Testis (tissue), 3 donors: ENCODE data around the gene INTS11. TPM values are rescaled to one million over a fixed set of nuclear protein-coding genes. Genes with fewer than 3 reads are reported as not detected.

ENCODE experiments used
- DNase-seq: peaks from one replicate; pipeline ENCODE4 v3.0.0-alpha.2; 2019
- H3K27ac ChIP-seq, 2 donors: fragments of 200-600 bp; sonication (generic); one replicate each; pipeline ENCODE4 v1.5.1; 2019
- H3K27me3 ChIP-seq: fragments of 200-600 bp; sonication (generic); one replicate; pipeline ENCODE4 v1.5.1; 2019
- H3K36me3 ChIP-seq: fragments of 200-600 bp; sonication (generic); one replicate; pipeline ENCODE4 v1.5.1; 2017; ENCODE audit warnings: low read depth; ENCODE audit errors: missing control alignments
- H3K4me1 ChIP-seq: fragments of 200-600 bp; sonication (generic); one replicate; pipeline ENCODE4 v1.5.1; 2019
- H3K4me3 ChIP-seq, 2 donors: fragments of 200-600 bp; sonication (generic); one replicate each; pipeline ENCODE4 v1.5.1; 2017 to 2019
- H3K9me3 ChIP-seq: fragments of 200-600 bp; sonication (generic); one replicate; pipeline ENCODE4 v1.5.1; 2017
- POLR2A ChIP-seq: fragments of 450-650 bp; IDR thresholded peaks from one replicate; pipeline ENCODE4 v1.6.1; 2017; ENCODE audit warnings: antibody characterized with exemption, mild to moderate bottlenecking, moderate library complexity
- WGBS, 2 donors: methylation state at CpG; one replicate each; pipeline ENCODE4 v1.1.5; 2018; 5-methylcytosine and 5-hydroxymethylcytosine counted together
- intact Hi-C: fragments of 100-400 bp; cut with DNase I; formaldehyde crosslinking; loops from one replicate; pipeline ENCODE4 v1.15.1; 2023; ENCODE audit warnings: low total_unique reads
- polyA plus RNA-seq: library from polyadenylated mRNA; stranded (reverse); fragments of 350-450 nt; fragmentation: Illumina TruSeq; extraction: RNeasy Lipid Tissue Mini Kit (QIAGEN cat#74804); gene quantifications from one replicate; pipeline ENCODE4 v1.2.3, GENCODE V29; 2014; ENCODE audit warnings: low read depth, low replicate concordance; ENCODE audit not compliant: insufficient read depth
- total RNA-seq, 2 donors: library from RNA; depleted of rRNA; stranded (reverse); fragments of >200 nt; gene quantifications; one replicate each; pipeline ENCODE4 v1.2.3, GENCODE V29; 2016
- TF ChIP-seq, protein P1 (sequence below), 3 experiments: fragments of 450-650 bp in 2 of 3; fragments of 200-600 bp in 1 of 3; sonication (generic) in 1 of 3; IDR thresholded peaks; one replicate each; pipeline ENCODE4 v1.5.1; 2016 to 2019; ENCODE audit warnings: antibody characterized with exemption in 3 of 3, mild to moderate bottlenecking in 2 of 3, moderate library complexity in 1 of 3

Gene INTS11
- total and polyA plus RNA-seq, 3 donors from 2014 or later: 213 to 232 (median 220) TPM

DNA sequence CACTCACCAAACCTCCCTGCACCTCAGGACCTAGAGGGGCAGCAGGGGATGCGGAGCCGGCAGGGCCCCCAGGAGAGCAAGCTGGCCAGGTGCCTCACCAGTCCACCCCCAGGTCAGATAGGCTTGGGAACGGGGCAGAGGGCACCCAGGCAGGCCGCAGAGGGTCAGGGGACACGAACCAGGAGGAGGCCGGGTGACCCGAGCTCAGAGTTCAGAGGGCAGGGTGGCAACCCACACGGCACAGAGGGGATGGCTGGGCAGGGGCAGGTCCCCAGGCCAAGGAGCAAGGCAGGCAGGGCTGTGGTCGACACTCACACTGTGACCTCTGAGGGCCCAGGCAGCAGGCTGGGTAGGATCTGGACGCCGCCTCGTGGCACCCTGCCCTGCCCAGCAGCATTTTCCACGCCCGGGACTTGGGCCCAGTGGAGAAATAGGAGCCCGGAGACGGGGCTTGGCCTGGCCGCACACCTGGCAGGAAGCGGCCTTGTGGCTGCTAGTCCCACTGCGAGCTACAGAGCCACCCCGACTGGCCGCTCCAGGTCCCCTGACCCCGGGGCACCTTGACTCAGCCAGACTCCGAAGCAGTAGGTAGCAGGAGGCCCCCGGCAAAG lies 19.5 kb upstream of the INTS11 start:
- H3K9me3 ChIP-seq: no peaks in the 10 kb centered on the region
- intact Hi-C loops: no loop called here
- H3K4me3 ChIP-seq: no peak overlapping the region
- no peak overlapping the region for H3K27ac ChIP-seq
- H3K27me3 ChIP-seq: no peaks in the 10 kb centered on the region
- H3K4me1 ChIP-seq: peaks cover 33% of the 10 kb centered on the region
- 89 to 100% methylated on average over 1 to 24 of the region's 24 CpGs for WGBS, 2 donors
- no peak for DNase-seq
- no peaks in the 10 kb centered on the region for H3K36me3 ChIP-seq
- TF ChIP-seq, protein P1, sequence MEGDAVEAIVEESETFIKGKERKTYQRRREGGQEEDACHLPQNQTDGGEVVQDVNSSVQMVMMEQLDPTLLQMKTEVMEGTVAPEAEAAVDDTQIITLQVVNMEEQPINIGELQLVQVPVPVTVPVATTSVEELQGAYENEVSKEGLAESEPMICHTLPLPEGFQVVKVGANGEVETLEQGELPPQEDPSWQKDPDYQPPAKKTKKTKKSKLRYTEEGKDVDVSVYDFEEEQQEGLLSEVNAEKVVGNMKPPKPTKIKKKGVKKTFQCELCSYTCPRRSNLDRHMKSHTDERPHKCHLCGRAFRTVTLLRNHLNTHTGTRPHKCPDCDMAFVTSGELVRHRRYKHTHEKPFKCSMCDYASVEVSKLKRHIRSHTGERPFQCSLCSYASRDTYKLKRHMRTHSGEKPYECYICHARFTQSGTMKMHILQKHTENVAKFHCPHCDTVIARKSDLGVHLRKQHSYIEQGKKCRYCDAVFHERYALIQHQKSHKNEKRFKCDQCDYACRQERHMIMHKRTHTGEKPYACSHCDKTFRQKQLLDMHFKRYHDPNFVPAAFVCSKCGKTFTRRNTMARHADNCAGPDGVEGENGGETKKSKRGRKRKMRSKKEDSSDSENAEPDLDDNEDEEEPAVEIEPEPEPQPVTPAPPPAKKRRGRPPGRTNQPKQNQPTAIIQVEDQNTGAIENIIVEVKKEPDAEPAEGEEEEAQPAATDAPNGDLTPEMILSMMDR (IDR thresholded peaks at IDR 0.05): no peak
- no peak for TF ChIP-seq POLR2A

DNA sequence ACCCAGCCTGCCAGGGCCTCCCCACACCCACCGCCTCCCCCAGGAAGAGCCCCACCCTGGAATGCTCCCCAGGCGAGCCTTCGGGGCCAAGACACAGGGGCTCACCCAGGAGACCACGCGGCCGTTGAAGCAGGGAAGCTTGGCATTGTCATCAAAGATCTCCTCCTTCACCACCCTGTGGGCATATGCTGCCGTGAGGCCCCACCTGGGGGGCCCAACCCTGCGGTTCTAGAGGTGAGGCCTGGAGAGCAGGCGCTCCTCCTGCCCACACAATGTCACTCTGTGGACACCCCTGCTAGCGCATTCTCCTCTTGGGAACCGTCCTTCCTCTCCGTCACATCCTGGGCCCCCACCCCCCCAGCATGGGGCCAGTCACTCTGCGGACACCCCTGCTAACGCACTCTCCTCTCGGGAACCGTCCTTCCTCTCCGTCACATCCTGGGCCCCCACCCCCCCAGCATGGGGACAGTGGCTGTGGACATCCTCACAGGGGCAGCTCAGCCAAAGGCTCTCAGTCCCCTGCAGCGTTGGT lies 18.2 kb upstream of the INTS11 start:
- no peak overlapping the region for H3K4me3 ChIP-seq
- WGBS, 2 donors: 85 to 89% methylated on average over 6 to 18 of the region's 18 CpGs
- TF ChIP-seq POLR2A: no peak
- TF ChIP-seq, protein P1 (IDR thresholded peaks at IDR 0.05): no peak
- intact Hi-C loops: no loop called here
- H3K27ac ChIP-seq: no peak overlapping the region
- H3K4me1 ChIP-seq: peaks cover 29% of the 10 kb centered on the region
- H3K27me3 ChIP-seq: no peaks in the 10 kb centered on the region
- no peaks in the 10 kb centered on the region for H3K9me3 ChIP-seq
- no peaks in the 10 kb centered on the region for H3K36me3 ChIP-seq
- no peak for DNase-seq

DNA sequence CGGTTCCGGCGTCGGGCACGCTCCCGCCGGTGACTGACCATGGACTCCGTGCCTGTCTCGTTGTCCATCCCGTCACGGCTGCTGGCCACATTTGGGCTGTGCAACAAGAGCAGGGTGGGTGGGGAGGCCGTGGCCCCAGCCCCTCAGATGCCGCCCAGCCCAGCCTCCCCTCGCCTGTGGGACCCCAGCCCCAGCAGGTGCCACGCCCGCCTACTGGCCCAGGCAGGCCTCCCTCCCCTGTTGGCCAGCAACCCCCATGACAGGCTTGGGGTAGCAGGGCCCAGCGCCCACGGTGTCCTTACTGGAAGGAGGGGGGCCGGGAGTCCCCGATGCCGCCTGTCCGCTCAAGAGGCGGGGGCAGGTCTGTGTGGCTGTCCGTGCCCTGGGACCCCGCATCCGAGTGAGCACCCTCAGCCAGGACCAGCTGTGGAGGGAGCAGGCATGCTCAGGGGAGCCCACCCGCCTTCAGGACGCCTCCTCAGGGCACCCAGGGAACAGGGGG lies 17.7 kb upstream of the INTS11 start:
- no peak for DNase-seq
- intact Hi-C loops: no loop called here
- Histone ChIP-seq H3K27me3 (no peaks in the 10 kb centered on the region), H3K4me3 (no peak overlapping the region), H3K9me3 (no peaks in the 10 kb centered on the region), H3K4me1 (peaks cover 23% of the 10 kb centered on the region), H3K27ac (no peak overlapping the region), H3K36me3 (no peaks in the 10 kb centered on the region)
- WGBS, 2 donors: 95 to 100% methylated on average over 5 to 22 of the region's 28 CpGs
- TF ChIP-seq POLR2A: no peak
- TF ChIP-seq, protein P1 (IDR thresholded peaks at IDR 0.05): no peak

DNA sequence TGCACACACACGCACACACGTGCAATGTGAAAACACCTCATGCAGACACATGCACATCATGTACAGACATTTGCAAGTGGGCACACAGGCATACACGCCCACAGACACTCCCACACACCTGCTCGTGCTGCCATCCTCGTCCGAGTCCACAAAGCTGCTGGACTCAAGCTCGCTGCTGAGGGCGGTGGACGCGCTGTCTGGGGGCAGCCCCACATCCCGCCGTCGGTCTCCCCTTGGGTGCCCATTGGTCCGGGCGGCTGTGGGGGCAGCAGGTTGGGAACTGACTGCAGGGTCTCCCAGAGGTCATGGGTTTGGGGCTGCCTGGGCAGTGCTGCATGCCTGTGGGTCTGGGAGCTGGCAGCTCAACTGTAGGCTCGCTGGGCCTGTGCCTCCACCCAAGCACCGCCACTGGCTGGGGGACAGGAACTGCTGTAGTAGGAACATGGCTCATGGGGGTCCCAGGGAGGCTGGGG lies 17.1 kb upstream of the INTS11 start:
- 88 to 100% methylated on average over 2 to 17 of the region's 17 CpGs for WGBS, 2 donors
- no peaks in the 10 kb centered on the region for H3K36me3 ChIP-seq

More for the DNA sequence above, 17.1 kb upstream of the INTS11 start:
- intact Hi-C loops: no loop called here
- Histone ChIP-seq H3K4me3 (no peak overlapping the region), H3K27ac (no peak overlapping the region), H3K9me3 (no peaks in the 10 kb centered on the region), H3K27me3 (no peaks in the 10 kb centered on the region), H3K4me1 (peaks cover 18% of the 10 kb centered on the region)
- no peak for TF ChIP-seq POLR2A
- TF ChIP-seq, protein P1 (IDR thresholded peaks at IDR 0.05): no peak
- DNase-seq: no peak
